H1 (cell line): ENCODE measurements around the gene METTL25B. TPM values are rescaled to one million over a fixed set of nuclear protein-coding genes. Genes with fewer than 3 reads are reported as not detected.

ENCODE experiments used
- polyA plus RNA-seq, 7 experiments: library from polyadenylated mRNA; depleted of rRNA in 3 of 7; stranded (reverse) in 5 of 7; unstranded in 2 of 7; fragments of >200 nt in 5 of 7; fragments of 200-250 nt in 2 of 7; gene quantifications; 1 replicate in 5 of 7; 2 replicates in 1 of 7; 4 replicates in 1 of 7; pipeline versions ENCODE4 v1.2.1 to v1.2.3, GENCODE V29; 2011 to 2013; ENCODE audit warnings: missing spikeins in 2 of 7, mixed read lengths in 2 of 7
- total RNA-seq: library from RNA; stranded (reverse); fragmentation: NEBNext Ultra II Directional; extraction: Animal tissue kit (Norgen Biotek cat#: 25700); gene quantifications from 2 replicates; pipeline ENCODE4 v1.2.1, GENCODE V29; 2021

METTL25B gene
- total and polyA plus RNA-seq, 2 of the 8 experiments (the other 6 are each of a cell fraction or from before 2014, with no cell fraction given), result 28.4 to 30.1 TPM

Other genes with a start within 250 kb of the METTL25B start
- gene MEF2D, start 227.7 kb upstream of the METTL25B start, total RNA-seq, result 17.3 and 19.5 TPM in 2 replicates
- gene MEF2D, start 227.7 kb upstream of the METTL25B start, polyA plus RNA-seq (2011; rRNA removed), result 20.3 and 44.4 TPM in 2 replicates
- gene IQGAP3, start 155.9 kb upstream of the METTL25B start, total RNA-seq, result 20.9 and 22.3 TPM in 2 replicates
- gene IQGAP3, start 155.9 kb upstream of the METTL25B start, polyA plus RNA-seq (2011; rRNA removed), result 14.6 and 18.2 TPM in 2 replicates
- gene TTC24, start 148.7 kb upstream of the METTL25B start, total RNA-seq, result not detected in 2 replicates
- gene TTC24, start 148.7 kb upstream of the METTL25B start, polyA plus RNA-seq (2011; rRNA removed), result 0.08 TPM in 1 of 2 replicates, not detected in the other
- 73.1 and 75.4 TPM in 2 replicates for gene NAXE, start 136.7 kb upstream of the METTL25B start, total RNA-seq
- gene NAXE, start 136.7 kb upstream of the METTL25B start, polyA plus RNA-seq (2011; rRNA removed), result 74.3 and 99.5 TPM in 2 replicates
- gene GPATCH4, start 127.0 kb upstream of the METTL25B start, total RNA-seq, result 47.9 and 48.5 TPM in 2 replicates
- gene GPATCH4, start 127.0 kb upstream of the METTL25B start, polyA plus RNA-seq (2011; rRNA removed), result 19.3 and 20.5 TPM in 2 replicates
- 0.19 TPM in 1 of 2 replicates, not detected in the other for gene HAPLN2, start 109.1 kb upstream of the METTL25B start, total RNA-seq
- gene HAPLN2, start 109.1 kb upstream of the METTL25B start, polyA plus RNA-seq (2011; rRNA removed), result 0.51 and 1.2 TPM in 2 replicates
- 3.8 and 4.5 TPM in 2 replicates for gene BCAN, start 86.4 kb upstream of the METTL25B start, total RNA-seq
- gene BCAN, start 86.4 kb upstream of the METTL25B start, polyA plus RNA-seq (2011; rRNA removed), result 17.1 and 24.0 TPM in 2 replicates
- 135 and 138 TPM in 2 replicates for gene NES, start 51.1 kb upstream of the METTL25B start, total RNA-seq
- gene NES, start 51.1 kb upstream of the METTL25B start, polyA plus RNA-seq (2011; rRNA removed), result 13.3 and 20.3 TPM in 2 replicates
- gene CRABP2, start 22.9 kb upstream of the METTL25B start, total RNA-seq, result 119 TPM in 2 replicates
- gene CRABP2, start 22.9 kb upstream of the METTL25B start, polyA plus RNA-seq (2011; rRNA removed), result 69.2 and 130 TPM in 2 replicates
- 47.5 and 53.1 TPM in 2 replicates for gene ISG20L2, start 297 bp downstream of the METTL25B start, total RNA-seq
- 46.9 and 53.0 TPM in 2 replicates for gene ISG20L2, start 297 bp downstream of the METTL25B start, polyA plus RNA-seq (2011; rRNA removed)
- gene MRPL24, start 12.6 kb downstream of the METTL25B start, total RNA-seq, result 34.4 and 35.2 TPM in 2 replicates
- gene MRPL24, start 12.6 kb downstream of the METTL25B start, polyA plus RNA-seq (2011; rRNA removed), result 23.4 and 29.7 TPM in 2 replicates
- gene HDGF, start 23.2 kb downstream of the METTL25B start, total RNA-seq, result 391 and 395 TPM in 2 replicates
- 132 and 145 TPM in 2 replicates for gene HDGF, start 23.2 kb downstream of the METTL25B start, polyA plus RNA-seq (2011; rRNA removed)
- gene PRCC, start 39.1 kb downstream of the METTL25B start, total RNA-seq, result 102 and 115 TPM in 2 replicates
- gene PRCC, start 39.1 kb downstream of the METTL25B start, polyA plus RNA-seq (2011; rRNA removed), result 84.1 and 95.2 TPM in 2 replicates
- 3.3 and 4.5 TPM in 2 replicates for gene SH2D2A, start 88.4 kb downstream of the METTL25B start, total RNA-seq
- 7.9 and 13.7 TPM in 2 replicates for gene SH2D2A, start 88.4 kb downstream of the METTL25B start, polyA plus RNA-seq (2011; rRNA removed)
- not detected in 2 replicates for gene INSRR, start 130.6 kb downstream of the METTL25B start, total RNA-seq
- gene INSRR, start 130.6 kb downstream of the METTL25B start, polyA plus RNA-seq (2011; rRNA removed), result 0.02 TPM in 2 replicates
- 0.24 and 0.27 TPM in 2 replicates for gene NTRK1, start 132.4 kb downstream of the METTL25B start, total RNA-seq
- gene NTRK1, start 132.4 kb downstream of the METTL25B start, polyA plus RNA-seq (2011; rRNA removed), result 0.12 and 0.13 TPM in 2 replicates
- gene PEAR1, start 165.2 kb downstream of the METTL25B start, total RNA-seq, result 0.71 and 0.82 TPM in 2 replicates
- 0.63 and 0.77 TPM in 2 replicates for gene PEAR1, start 165.2 kb downstream of the METTL25B start, polyA plus RNA-seq (2011; rRNA removed)
- gene LRRC71, start 192.2 kb downstream of the METTL25B start, total RNA-seq, result not detected in 2 replicates
- 0.05 and 0.16 TPM in 2 replicates for gene LRRC71, start 192.2 kb downstream of the METTL25B start, polyA plus RNA-seq (2011; rRNA removed)